Measurements from ENCODE around the gene ST3GAL5.

DNA sequence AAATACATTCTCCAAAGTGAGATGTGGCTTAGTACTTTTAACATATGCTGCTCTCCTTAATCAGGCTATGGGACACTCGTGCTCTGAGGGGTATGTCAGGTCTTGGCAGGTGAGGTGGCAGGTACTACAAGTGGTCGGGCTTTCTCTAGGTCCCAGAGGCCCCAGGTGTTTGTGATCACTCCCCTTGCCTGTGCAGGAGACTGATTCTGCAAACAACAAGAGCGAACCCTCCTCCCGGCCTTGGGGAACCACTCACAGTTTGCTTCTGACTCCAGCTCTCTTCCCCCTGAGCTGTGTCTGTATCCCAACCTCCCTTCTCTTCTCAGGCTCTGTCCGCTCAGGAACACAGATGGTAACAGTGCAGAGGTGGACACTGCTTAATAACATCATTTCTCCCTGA is 86.9 kb downstream of the ST3GAL5 start:
- TF ChIP-seq CTCF (conservative IDR thresholded peaks at IDR 0.05) (no peak), EZH2 (IDR thresholded peaks at IDR 0.05; ENCODE audit: low read depth) (no peak)
